ENCODE data around the gene PHKG2.

PHKG2 gene

DNA sequence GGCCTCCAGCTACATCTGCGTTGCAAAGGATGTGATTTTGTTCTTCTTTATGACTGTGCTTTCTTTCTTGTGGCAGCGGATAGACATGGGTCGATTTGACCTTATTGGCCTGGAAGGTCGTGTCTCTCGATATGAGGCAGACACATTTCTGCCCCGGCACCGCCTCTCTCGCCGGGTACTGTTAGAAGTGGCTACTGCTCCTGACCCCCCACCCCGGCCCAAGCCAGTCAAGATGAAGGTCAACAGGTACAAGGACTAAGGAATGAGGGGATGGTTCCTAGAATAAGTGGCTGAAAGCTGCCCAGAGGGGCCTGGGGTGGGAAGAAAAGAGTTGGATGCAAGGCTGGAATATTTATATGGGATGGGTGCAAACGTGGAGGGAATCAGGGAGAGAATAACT is 28.1 kb upstream of the PHKG2 start:
- H3K4me2 ChIP-seq (ENCODE audit: low read length), result no peak overlapping the region
- H3K36me3 ChIP-seq (ENCODE audit: insufficient read depth, low read length), result peaks cover 88% of the 10 kb centered on the region
- peaks cover 3% of the 10 kb centered on the region for H3K4me1 ChIP-seq (ENCODE audit: control insufficient read depth, insufficient read depth, low read length)
- no peaks in the 10 kb centered on the region for H3K27me3 ChIP-seq (ENCODE audit: control insufficient read depth, insufficient read depth, low read length)
- H3K9ac ChIP-seq (ENCODE audit: low read depth, low read length), result no peak overlapping the region
- no peaks in the 10 kb centered on the region for H3K9me3 ChIP-seq (replicated peaks; ENCODE audit: low read length)
- no peak overlapping the region for H3K4me3 ChIP-seq (ENCODE audit: low read length)

- no peaks in the 10 kb centered on the region for H3K27me3 ChIP-seq (ENCODE audit: control insufficient read depth, insufficient read depth, low read length)
- H3K9me3 ChIP-seq (replicated peaks; ENCODE audit: low read length), result no peaks in the 10 kb centered on the region
- H3K4me3 ChIP-seq (ENCODE audit: low read length), result no peak overlapping the region
- no peak overlapping the region for H3K9ac ChIP-seq (ENCODE audit: low read depth, low read length)
- H3K36me3 ChIP-seq (ENCODE audit: insufficient read depth, low read length), result peaks cover 89% of the 10 kb centered on the region
- H3K4me1 ChIP-seq (ENCODE audit: control insufficient read depth, insufficient read depth, low read length), result peaks cover 3% of the 10 kb centered on the region
- no peak overlapping the region for H3K4me2 ChIP-seq (ENCODE audit: low read length)
Measured at GRCh38 chr16:30720694-30721093, 27.5 kb upstream of the PHKG2 start.

DNA sequence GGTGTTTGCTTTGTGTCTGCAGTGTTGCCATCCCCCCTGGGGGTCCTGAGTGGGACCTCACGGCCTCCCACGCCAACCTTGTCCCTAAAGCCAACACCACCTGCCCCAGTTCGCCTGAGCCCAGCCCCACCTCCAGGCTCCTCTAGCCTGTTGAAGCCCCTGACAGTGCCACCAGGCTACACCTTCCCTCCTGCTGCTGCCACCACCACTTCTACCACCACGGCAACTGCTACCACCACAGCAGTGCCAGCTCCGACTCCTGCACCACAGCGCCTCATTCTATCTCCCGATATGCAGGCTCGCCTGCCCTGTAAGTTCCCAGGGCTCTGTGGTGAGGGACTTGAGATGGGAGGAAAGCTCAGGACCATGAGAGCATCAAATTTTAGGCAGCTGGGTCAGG is 27.1 kb upstream of the PHKG2 start:
- Histone ChIP-seq H3K4me3 (ENCODE audit: low read length) (no peak overlapping the region), H3K27me3 (ENCODE audit: control insufficient read depth, insufficient read depth, low read length) (no peaks in the 10 kb centered on the region), H3K36me3 (ENCODE audit: insufficient read depth, low read length) (peaks cover 89% of the 10 kb centered on the region), H3K4me2 (ENCODE audit: low read length) (no peak overlapping the region), H3K9me3 (replicated peaks; ENCODE audit: low read length) (no peaks in the 10 kb centered on the region), H3K9ac (ENCODE audit: low read depth, low read length) (no peak overlapping the region), H3K4me1 (ENCODE audit: control insufficient read depth, insufficient read depth, low read length) (peaks cover 3% of the 10 kb centered on the region)

DNA sequence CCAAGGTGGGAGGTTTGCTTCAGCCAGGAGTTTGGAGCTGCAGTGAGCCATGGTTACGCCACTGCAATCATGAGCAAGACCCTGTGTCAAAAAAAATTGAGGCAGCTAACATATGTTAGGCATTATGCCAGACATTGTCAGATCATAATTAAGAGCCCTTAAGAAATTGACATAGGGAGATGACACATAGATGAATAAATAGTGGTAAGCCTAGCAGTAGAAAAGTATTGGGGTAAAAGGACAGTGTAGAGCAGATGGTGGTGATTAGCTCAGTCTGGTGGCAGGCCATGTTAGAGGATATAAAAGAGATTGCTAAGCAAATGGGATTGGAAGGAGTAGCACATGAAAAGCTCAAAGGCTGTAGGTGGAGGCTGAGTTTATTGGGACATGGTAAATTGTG is 26.6 kb upstream of the PHKG2 start:
- no peak overlapping the region for H3K9ac ChIP-seq (ENCODE audit: low read depth, low read length)
- no peaks in the 10 kb centered on the region for H3K9me3 ChIP-seq (replicated peaks; ENCODE audit: low read length)
- H3K36me3 ChIP-seq (ENCODE audit: insufficient read depth, low read length), result peaks cover 86% of the 10 kb centered on the region

DNA sequence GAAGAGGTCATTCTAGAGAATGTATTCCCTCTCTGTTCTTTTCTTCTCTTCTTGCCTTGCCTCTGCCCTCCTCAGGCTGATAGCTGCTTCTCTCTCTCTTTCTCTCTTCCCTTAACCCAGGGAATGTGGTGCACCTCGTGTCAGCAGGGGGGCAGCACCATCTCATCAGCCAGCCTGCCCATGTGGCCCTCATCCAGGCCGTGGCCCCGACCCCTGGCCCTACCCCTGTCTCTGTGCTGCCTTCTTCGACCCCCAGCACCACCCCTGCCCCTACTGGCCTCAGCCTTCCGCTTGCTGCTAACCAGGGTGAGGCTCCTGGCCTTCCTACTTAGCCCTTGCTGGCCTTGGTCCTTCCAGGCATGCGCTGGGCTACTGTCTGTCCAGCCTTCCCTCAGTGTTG is 25.8 kb upstream of the PHKG2 start:
- Histone ChIP-seq H3K4me1 (ENCODE audit: control insufficient read depth, insufficient read depth, low read length) (peaks cover 3% of the 10 kb centered on the region), H3K4me3 (ENCODE audit: low read length) (no peak overlapping the region), H3K9me3 (replicated peaks; ENCODE audit: low read length) (no peaks in the 10 kb centered on the region), H3K27me3 (ENCODE audit: control insufficient read depth, insufficient read depth, low read length) (no peaks in the 10 kb centered on the region), H3K4me2 (ENCODE audit: low read length) (no peak overlapping the region), H3K9ac (ENCODE audit: low read depth, low read length) (no peak overlapping the region), H3K36me3 (ENCODE audit: insufficient read depth, low read length) (peaks cover 78% of the 10 kb centered on the region)

More for the DNA sequence above, 26.6 kb upstream of the PHKG2 start:
- peaks cover 3% of the 10 kb centered on the region for H3K4me1 ChIP-seq (ENCODE audit: control insufficient read depth, insufficient read depth, low read length)
- H3K4me2 ChIP-seq (ENCODE audit: low read length), result no peak overlapping the region
- no peaks in the 10 kb centered on the region for H3K27me3 ChIP-seq (ENCODE audit: control insufficient read depth, insufficient read depth, low read length)
- H3K4me3 ChIP-seq (ENCODE audit: low read length), result no peak overlapping the region

GRCh38 chr16:30722916-30723315 is 25.3 kb upstream of the PHKG2 start:
- H3K4me2 ChIP-seq (ENCODE audit: low read length), result no peak overlapping the region
- no peaks in the 10 kb centered on the region for H3K27me3 ChIP-seq (ENCODE audit: control insufficient read depth, insufficient read depth, low read length)
- no peaks in the 10 kb centered on the region for H3K9me3 ChIP-seq (replicated peaks; ENCODE audit: low read length)
- no peak overlapping the region for H3K9ac ChIP-seq (ENCODE audit: low read depth, low read length)
- H3K36me3 ChIP-seq (ENCODE audit: insufficient read depth, low read length), result peaks cover 79% of the 10 kb centered on the region
- H3K4me3 ChIP-seq (ENCODE audit: low read length), result no peak overlapping the region
- H3K4me1 ChIP-seq (ENCODE audit: control insufficient read depth, insufficient read depth, low read length), result peaks cover 3% of the 10 kb centered on the region

GRCh38 chr16:30723725-30724355 is 24.4 kb upstream of the PHKG2 start:
- Histone ChIP-seq H3K9me3 (replicated peaks; ENCODE audit: low read length) (no peaks in the 10 kb centered on the region), H3K4me1 (ENCODE audit: control insufficient read depth, insufficient read depth, low read length) (peaks cover 3% of the 10 kb centered on the region), H3K27me3 (ENCODE audit: control insufficient read depth, insufficient read depth, low read length) (no peaks in the 10 kb centered on the region), H3K36me3 (ENCODE audit: insufficient read depth, low read length) (peaks cover 83% of the 10 kb centered on the region), H3K4me2 (ENCODE audit: low read length) (no peak overlapping the region), H3K4me3 (ENCODE audit: low read length) (no peak overlapping the region), H3K9ac (ENCODE audit: low read depth, low read length) (no peak overlapping the region)

GRCh38 chr16:30724641-30725417 is 23.4 kb upstream of the PHKG2 start:
- Histone ChIP-seq H3K27me3 (ENCODE audit: control insufficient read depth, insufficient read depth, low read length) (no peaks in the 10 kb centered on the region), H3K9me3 (replicated peaks; ENCODE audit: low read length) (no peaks in the 10 kb centered on the region), H3K4me2 (ENCODE audit: low read length) (no peak overlapping the region), H3K36me3 (ENCODE audit: insufficient read depth, low read length) (peaks cover 86% of the 10 kb centered on the region), H3K4me1 (ENCODE audit: control insufficient read depth, insufficient read depth, low read length) (peaks cover 3% of the 10 kb centered on the region), H3K9ac (ENCODE audit: low read depth, low read length) (no peak overlapping the region), H3K4me3 (ENCODE audit: low read length) (no peak overlapping the region)

GRCh38 chr16:30725418-30725792 is 22.8 kb upstream of the PHKG2 start:
- Histone ChIP-seq H3K27me3 (ENCODE audit: control insufficient read depth, insufficient read depth, low read length) (no peaks in the 10 kb centered on the region), H3K4me1 (ENCODE audit: control insufficient read depth, insufficient read depth, low read length) (peaks cover 3% of the 10 kb centered on the region), H3K4me3 (ENCODE audit: low read length) (no peak overlapping the region), H3K9me3 (replicated peaks; ENCODE audit: low read length) (no peaks in the 10 kb centered on the region), H3K4me2 (ENCODE audit: low read length) (no peak overlapping the region), H3K9ac (ENCODE audit: low read depth, low read length) (no peak overlapping the region), H3K36me3 (ENCODE audit: insufficient read depth, low read length) (peaks cover 84% of the 10 kb centered on the region)

GRCh38 chr16:30728321-30728720 is 19.9 kb upstream of the PHKG2 start:
- Histone ChIP-seq H3K9me3 (replicated peaks; ENCODE audit: low read length) (no peaks in the 10 kb centered on the region), H3K4me1 (ENCODE audit: control insufficient read depth, insufficient read depth, low read length) (no peaks in the 10 kb centered on the region), H3K9ac (ENCODE audit: low read depth, low read length) (no peak overlapping the region), H3K4me3 (ENCODE audit: low read length) (no peak overlapping the region), H3K36me3 (ENCODE audit: insufficient read depth, low read length) (peaks cover 76% of the 10 kb centered on the region), H3K4me2 (ENCODE audit: low read length) (no peak overlapping the region), H3K27me3 (ENCODE audit: control insufficient read depth, insufficient read depth, low read length) (no peaks in the 10 kb centered on the region)

DNA sequence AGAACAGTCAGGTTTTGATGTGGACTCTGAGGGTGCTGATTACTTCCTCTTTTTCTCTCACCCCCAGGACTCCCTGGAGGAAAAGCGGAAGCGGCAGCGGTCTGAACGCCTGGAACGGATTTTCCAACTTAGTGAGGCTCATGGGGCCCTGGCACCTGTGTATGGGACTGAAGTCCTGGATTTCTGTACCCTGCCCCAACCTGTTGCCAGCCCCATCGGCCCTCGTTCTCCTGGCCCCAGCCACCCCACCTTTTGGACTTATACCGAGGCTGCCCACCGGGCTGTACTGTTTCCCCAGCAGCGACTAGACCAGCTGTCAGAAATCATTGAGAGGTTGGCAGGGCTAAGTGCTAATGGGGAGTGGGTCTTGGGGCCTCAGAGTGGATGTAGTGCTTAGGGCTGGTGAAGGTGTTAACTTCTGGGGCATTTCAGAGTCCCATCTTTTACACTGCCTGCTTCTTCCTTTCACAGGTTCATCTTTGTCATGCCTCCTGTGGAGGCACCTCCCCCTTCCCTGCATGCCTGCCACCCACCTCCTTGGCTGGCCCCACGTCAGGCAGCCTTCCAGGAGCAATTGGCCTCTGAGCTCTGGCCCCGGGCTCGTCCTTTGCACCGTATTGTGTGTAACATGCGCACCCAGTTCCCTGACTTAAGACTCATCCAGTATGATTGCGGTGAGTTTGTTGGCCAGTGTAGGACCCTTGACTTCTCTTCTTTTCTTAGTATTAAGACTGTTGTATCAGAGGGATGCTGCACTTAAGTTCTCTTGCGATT is 19.1 kb upstream of the PHKG2 start:
- Histone ChIP-seq H3K4me2 (ENCODE audit: low read length) (no peak overlapping the region), H3K9me3 (replicated peaks; ENCODE audit: low read length) (no peaks in the 10 kb centered on the region), H3K9ac (ENCODE audit: low read depth, low read length) (no peak overlapping the region), H3K27me3 (ENCODE audit: control insufficient read depth, insufficient read depth, low read length) (no peaks in the 10 kb centered on the region), H3K4me3 (ENCODE audit: low read length) (no peak overlapping the region), H3K4me1 (ENCODE audit: control insufficient read depth, insufficient read depth, low read length) (no peaks in the 10 kb centered on the region), H3K36me3 (ENCODE audit: insufficient read depth, low read length) (peaks cover 75% of the 10 kb centered on the region)
